Effector memory CD4-positive, alpha-beta T cell (primary cell): Measurements from ENCODE around the gene NOS1AP.

ENCODE experiments used
- DNase-seq, 3 donors: peaks; one replicate each; pipeline ENCODE4 v3.0.0-alpha.2; 2020
- H3K27ac ChIP-seq: 2 replicates; pipeline ENCODE4 v1.7.0; 2013; ENCODE audit warnings: mild to moderate bottlenecking, low read length, moderate library complexity; ENCODE audit not compliant: insufficient read depth, poor library complexity, severe bottlenecking
- H3K27me3 ChIP-seq: replicated peaks from 2 replicates; pipeline ENCODE4 v1.7.0; 2013; ENCODE audit warnings: mild to moderate bottlenecking, low read length; ENCODE audit not compliant: insufficient read depth, control insufficient read depth, poor library complexity, severe bottlenecking
- H3K36me3 ChIP-seq: 2 replicates; pipeline ENCODE4 v1.7.0; 2013; ENCODE audit warnings: mild to moderate bottlenecking, low read length, moderate library complexity; ENCODE audit not compliant: control insufficient read depth, insufficient read depth
- H3K4me1 ChIP-seq: 2 replicates; pipeline ENCODE4 v1.7.0; 2013; ENCODE audit warnings: low read length, mild to moderate bottlenecking; ENCODE audit not compliant: control insufficient read depth, insufficient read depth, poor library complexity, severe bottlenecking
- H3K4me3 ChIP-seq: 2 replicates; pipeline ENCODE4 v1.7.0; 2013; ENCODE audit warnings: low read length, low read depth, mild to moderate bottlenecking; ENCODE audit not compliant: insufficient read depth, poor library complexity, severe bottlenecking
- H3K9me3 ChIP-seq: 2 replicates; pipeline ENCODE4 v1.7.0; 2013; ENCODE audit warnings: mild to moderate bottlenecking, low read length, moderate library complexity; ENCODE audit not compliant: control insufficient read depth

The NOS1AP gene

GRCh38 chr1:162376691-162377090, 307.2 kb downstream of the NOS1AP start, which contains the start of gene SPATA46:
TSS of gene SPATA46 (minus strand) at chr1:162376854. CDS start at chr1:162376790, 64 bp downstream.
- Histone ChIP-seq H3K27ac (no peak within 1 kb of the TSS), H3K27me3 (no peaks in the 10 kb centered on the region), H3K36me3 (no peaks in the 10 kb centered on the region), H3K4me1 (no peaks in the 10 kb centered on the region), H3K4me3 (no peak within 1 kb of the TSS), H3K9me3 (no peaks in the 10 kb centered on the region)
- no peak for DNase-seq

GRCh38 chr1:162380061-162380846, 310.8 kb downstream of the NOS1AP start:
- no peak for DNase-seq
- H3K27ac ChIP-seq = no peak overlapping the region
- H3K4me3 ChIP-seq = no peak overlapping the region
- H3K36me3 ChIP-seq = no peaks in the 10 kb centered on the region
- no peaks in the 10 kb centered on the region for H3K27me3 ChIP-seq
- no peaks in the 10 kb centered on the region for H3K4me1 ChIP-seq
- no peaks in the 10 kb centered on the region for H3K9me3 ChIP-seq

- no peaks in the 10 kb centered on the region for H3K36me3 ChIP-seq
- no peaks in the 10 kb centered on the region for H3K27me3 ChIP-seq
- no peaks in the 10 kb centered on the region for H3K4me1 ChIP-seq
- no peak within 1 kb of the TSS for H3K27ac ChIP-seq
- no peaks in the 10 kb centered on the region for H3K9me3 ChIP-seq
- no peak for DNase-seq
- H3K4me3 ChIP-seq = no peak within 1 kb of the TSS
These were observed 311.9 kb downstream of the NOS1AP start, which contains the start of gene C1orf226 for GRCh38 chr1:162381383-162381782. TSS of gene C1orf226 (plus strand) at chr1:162381728. CDS start at chr1:162381902, 174 bp downstream.

GRCh38 chr1:162381941-162382750, 312.7 kb downstream of the NOS1AP start:
- Histone ChIP-seq H3K36me3 (no peaks in the 10 kb centered on the region), H3K4me1 (no peaks in the 10 kb centered on the region), H3K4me3 (no peak overlapping the region), H3K9me3 (no peaks in the 10 kb centered on the region), H3K27ac (no peak overlapping the region), H3K27me3 (no peaks in the 10 kb centered on the region)
- DNase-seq = no peak

- H3K9me3 ChIP-seq = no peaks in the 10 kb centered on the region
- no peaks in the 10 kb centered on the region for H3K36me3 ChIP-seq
- H3K27ac ChIP-seq = no peak overlapping the region
- no peak overlapping the region for H3K4me3 ChIP-seq
- DNase-seq = no peak
- H3K27me3 ChIP-seq = no peaks in the 10 kb centered on the region
- H3K4me1 ChIP-seq = no peaks in the 10 kb centered on the region
These were observed 313.6 kb downstream of the NOS1AP start for GRCh38 chr1:162383091-162383490.

GRCh38 chr1:162383516-162383915, 314.0 kb downstream of the NOS1AP start:
- Histone ChIP-seq H3K27ac (no peak overlapping the region), H3K9me3 (no peaks in the 10 kb centered on the region), H3K4me1 (no peaks in the 10 kb centered on the region), H3K27me3 (no peaks in the 10 kb centered on the region), H3K36me3 (no peaks in the 10 kb centered on the region), H3K4me3 (no peak overlapping the region)
- DNase-seq = no peak

- no peaks in the 10 kb centered on the region for H3K36me3 ChIP-seq
These were observed 314.6 kb downstream of the NOS1AP start for GRCh38 chr1:162384116-162384515.

GRCh38 chr1:162384601-162385279, 315.2 kb downstream of the NOS1AP start:
- Histone ChIP-seq H3K4me1 (no peaks in the 10 kb centered on the region), H3K36me3 (no peaks in the 10 kb centered on the region), H3K27me3 (no peaks in the 10 kb centered on the region), H3K4me3 (no peak overlapping the region), H3K9me3 (no peaks in the 10 kb centered on the region), H3K27ac (no peak overlapping the region)
- DNase-seq = no peak

More at GRCh38 chr1:162384116-162384515, 314.6 kb downstream of the NOS1AP start:
- Histone ChIP-seq H3K9me3 (no peaks in the 10 kb centered on the region), H3K4me3 (no peak overlapping the region), H3K4me1 (no peaks in the 10 kb centered on the region), H3K27me3 (no peaks in the 10 kb centered on the region), H3K27ac (no peak overlapping the region)
- DNase-seq = no peak

- Histone ChIP-seq H3K27me3 (no peaks in the 10 kb centered on the region), H3K4me3 (no peak overlapping the region), H3K36me3 (no peaks in the 10 kb centered on the region), H3K4me1 (no peaks in the 10 kb centered on the region), H3K9me3 (no peaks in the 10 kb centered on the region), H3K27ac (no peak overlapping the region)
- no peak for DNase-seq
These were observed 315.8 kb downstream of the NOS1AP start for GRCh38 chr1:162385280-162385623.
